ENCODE data around the gene ING2.

DNA sequence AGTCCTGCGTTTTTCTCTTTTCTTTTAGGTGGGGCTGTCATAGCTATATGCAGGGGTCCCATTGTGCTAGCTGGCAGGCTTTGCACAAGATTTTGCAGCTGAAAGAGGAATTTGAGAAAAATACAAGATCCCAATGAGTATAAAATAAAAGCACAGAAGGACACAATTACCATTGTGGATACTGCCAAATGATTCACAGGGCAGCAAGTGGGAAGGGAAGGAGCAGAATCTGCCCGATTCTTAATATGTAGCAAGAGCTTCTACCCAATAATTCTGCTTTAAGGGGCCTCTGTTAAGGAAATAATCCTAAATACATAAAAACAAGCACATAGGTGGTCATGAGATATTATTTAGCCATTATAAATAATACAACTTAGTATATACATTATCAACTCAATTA lies 25.9 kb upstream of the ING2 start:
- no peak for TF ChIP-seq POLR2A (IDR thresholded peaks at IDR 0.05)
- TF ChIP-seq, protein P1, sequence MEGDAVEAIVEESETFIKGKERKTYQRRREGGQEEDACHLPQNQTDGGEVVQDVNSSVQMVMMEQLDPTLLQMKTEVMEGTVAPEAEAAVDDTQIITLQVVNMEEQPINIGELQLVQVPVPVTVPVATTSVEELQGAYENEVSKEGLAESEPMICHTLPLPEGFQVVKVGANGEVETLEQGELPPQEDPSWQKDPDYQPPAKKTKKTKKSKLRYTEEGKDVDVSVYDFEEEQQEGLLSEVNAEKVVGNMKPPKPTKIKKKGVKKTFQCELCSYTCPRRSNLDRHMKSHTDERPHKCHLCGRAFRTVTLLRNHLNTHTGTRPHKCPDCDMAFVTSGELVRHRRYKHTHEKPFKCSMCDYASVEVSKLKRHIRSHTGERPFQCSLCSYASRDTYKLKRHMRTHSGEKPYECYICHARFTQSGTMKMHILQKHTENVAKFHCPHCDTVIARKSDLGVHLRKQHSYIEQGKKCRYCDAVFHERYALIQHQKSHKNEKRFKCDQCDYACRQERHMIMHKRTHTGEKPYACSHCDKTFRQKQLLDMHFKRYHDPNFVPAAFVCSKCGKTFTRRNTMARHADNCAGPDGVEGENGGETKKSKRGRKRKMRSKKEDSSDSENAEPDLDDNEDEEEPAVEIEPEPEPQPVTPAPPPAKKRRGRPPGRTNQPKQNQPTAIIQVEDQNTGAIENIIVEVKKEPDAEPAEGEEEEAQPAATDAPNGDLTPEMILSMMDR (IDR thresholded peaks at IDR 0.05) = no peak
